ENCODE measurements around the gene MYO1G. TPM values are rescaled to one million over a fixed set of nuclear protein-coding genes. Genes with fewer than 3 reads are reported as not detected.

The MYO1G gene
- total and polyA plus RNA-seq, 10 of the 15 experiments (the other 5 are each of a cell fraction or from before 2014, with no cell fraction given): 1.8 to 232 (median 134) TPM

DNA sequence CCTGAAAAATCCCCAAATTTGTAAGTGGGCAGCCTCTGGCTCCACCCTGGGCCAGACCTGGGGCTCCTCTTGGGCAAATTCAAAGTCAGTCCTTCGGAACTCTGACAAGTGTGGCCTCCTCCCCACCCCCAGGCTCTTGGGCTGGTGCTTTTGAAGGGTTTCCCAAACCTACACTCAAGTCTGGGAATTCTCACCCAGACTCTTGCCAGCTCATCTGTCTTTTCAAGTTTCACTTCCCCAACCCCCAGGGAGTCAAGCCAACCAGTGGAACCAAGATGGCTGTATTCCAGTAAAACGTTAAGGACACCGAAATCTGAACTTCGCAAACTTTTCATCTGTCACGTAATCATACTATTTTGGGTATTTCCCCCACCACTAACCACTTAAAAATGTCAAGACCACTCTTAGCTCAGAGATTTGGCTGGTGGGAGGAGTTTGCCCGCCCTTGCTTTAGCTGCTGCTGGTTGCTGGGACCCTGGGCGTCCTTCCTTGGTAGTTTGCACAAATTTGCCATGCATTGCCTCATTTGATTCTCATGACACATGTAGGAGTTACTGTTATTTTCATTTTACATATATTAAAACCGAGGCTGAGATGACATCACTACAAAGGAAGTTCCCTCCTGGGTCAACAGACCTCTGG is 1.7 kb upstream of the MYO1G start (continued):
- TF ChIP-seq CUX1 (IDR thresholded peaks at IDR 0.05; ENCODE audit: insufficient replicate concordance, low read depth, low read length): peak; percentile 40
- TF ChIP-seq BHLHE40 (IDR thresholded peaks at IDR 0.05; ENCODE audit: borderline replicate concordance in 1 of 2, low read depth in 2 of 2, low read length in 1 of 2): peak; percentile 25 to 28; a peak in 1 of 4 replicates
- TF ChIP-seq PRDM15 (CRISPR knock-in tag; IDR thresholded peaks at IDR 0.05): no peak
- peak; percentile 39 for TF ChIP-seq SP1 (IDR thresholded peaks at IDR 0.05; ENCODE audit: low read depth, low read length)
- no peak for TF ChIP-seq KAT2A (conservative IDR thresholded peaks at IDR 0.05; ENCODE audit: control insufficient read depth, low read depth, low read length)
- peak; percentile 91 for TF ChIP-seq DPF2 (IDR thresholded peaks at IDR 0.05)
- TF ChIP-seq ZBTB4 (CRISPR knock-in tag; IDR thresholded peaks at IDR 0.05): no peak
- TF ChIP-seq, protein P1, sequence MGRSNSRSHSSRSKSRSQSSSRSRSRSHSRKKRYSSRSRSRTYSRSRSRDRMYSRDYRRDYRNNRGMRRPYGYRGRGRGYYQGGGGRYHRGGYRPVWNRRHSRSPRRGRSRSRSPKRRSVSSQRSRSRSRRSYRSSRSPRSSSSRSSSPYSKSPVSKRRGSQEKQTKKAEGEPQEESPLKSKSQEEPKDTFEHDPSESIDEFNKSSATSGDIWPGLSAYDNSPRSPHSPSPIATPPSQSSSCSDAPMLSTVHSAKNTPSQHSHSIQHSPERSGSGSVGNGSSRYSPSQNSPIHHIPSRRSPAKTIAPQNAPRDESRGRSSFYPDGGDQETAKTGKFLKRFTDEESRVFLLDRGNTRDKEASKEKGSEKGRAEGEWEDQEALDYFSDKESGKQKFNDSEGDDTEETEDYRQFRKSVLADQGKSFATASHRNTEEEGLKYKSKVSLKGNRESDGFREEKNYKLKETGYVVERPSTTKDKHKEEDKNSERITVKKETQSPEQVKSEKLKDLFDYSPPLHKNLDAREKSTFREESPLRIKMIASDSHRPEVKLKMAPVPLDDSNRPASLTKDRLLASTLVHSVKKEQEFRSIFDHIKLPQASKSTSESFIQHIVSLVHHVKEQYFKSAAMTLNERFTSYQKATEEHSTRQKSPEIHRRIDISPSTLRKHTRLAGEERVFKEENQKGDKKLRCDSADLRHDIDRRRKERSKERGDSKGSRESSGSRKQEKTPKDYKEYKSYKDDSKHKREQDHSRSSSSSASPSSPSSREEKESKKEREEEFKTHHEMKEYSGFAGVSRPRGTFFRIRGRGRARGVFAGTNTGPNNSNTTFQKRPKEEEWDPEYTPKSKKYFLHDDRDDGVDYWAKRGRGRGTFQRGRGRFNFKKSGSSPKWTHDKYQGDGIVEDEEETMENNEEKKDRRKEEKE (IDR thresholded peaks at IDR 0.05): no peak
- no peak for TF ChIP-seq SREBF1 (IDR thresholded peaks at IDR 0.05; ENCODE audit: low read length)
- TF ChIP-seq JUND (IDR thresholded peaks at IDR 0.05; ENCODE audit: low read depth, low read length): no peak
- TF ChIP-seq ESRRA (IDR thresholded peaks at IDR 0.05; ENCODE audit: low read length): no peak
- TF ChIP-seq FOS (IDR thresholded peaks at IDR 0.05; ENCODE audit: borderline replicate concordance, extremely low read depth, insufficient read length): no peak
- TF ChIP-seq TBL1XR1 (IDR thresholded peaks at IDR 0.05; ENCODE audit: low read depth, low read length): no peak
- TF ChIP-seq RBBP5 (conservative IDR thresholded peaks at IDR 0.05): no peak
- peak; percentile 98 for TF ChIP-seq EED (IDR thresholded peaks at IDR 0.05; ENCODE audit: low read depth)

All from GM12878 (cell line).